Activated CD8-positive, alpha-beta memory T cell treated with anti-CD3 and anti-CD28 coated beads, Interleukin-2, amount 10 ng/mL, durations not matched to agents 7 days and 5 days (primary cell): ENCODE results near the gene C12orf42. TPM values are rescaled to one million over a fixed set of nuclear protein-coding genes. Genes with fewer than 3 reads are reported as not detected.

Experiments
- ATAC-seq: fragments of 150-1000 bp; cut with Tn5 transposase; one replicate; pipeline ENCODE4 v1.10.0; 2021; ENCODE audit warnings: moderate library complexity
- CTCF ChIA-PET: fragments of 350-600 bp; sonication (Branson Sonifier 250); formaldehyde crosslinking; loops from one replicate; lab custom pipeline; 2021; ENCODE audit warnings: antibody characterized with exemption; lab: Charles Lee
- DNase-seq: peaks from one replicate; pipeline ENCODE4 v3.0.0-alpha.2; 2020
- H3K27ac Mint-ChIP-seq: one replicate; pipeline ENCODE4 v1.8.0; 2021; ENCODE audit warnings: mild to moderate bottlenecking, mixed read lengths
- H3K27me3 Mint-ChIP-seq: one replicate; pipeline ENCODE4 v1.8.0; 2021; ENCODE audit warnings: mixed read lengths
- H3K36me3 Mint-ChIP-seq: one replicate; pipeline ENCODE4 v1.8.0; 2021; ENCODE audit warnings: mild to moderate bottlenecking, mixed read lengths
- H3K4me1 Mint-ChIP-seq: one replicate; pipeline ENCODE4 v1.8.0; 2021; ENCODE audit warnings: mixed read lengths
- H3K4me3 Mint-ChIP-seq: one replicate; pipeline ENCODE4 v1.8.0; 2021; ENCODE audit warnings: mild to moderate bottlenecking, moderate library complexity, mixed read lengths
- H3K9me3 Mint-ChIP-seq: one replicate; pipeline ENCODE4 v1.8.0; 2022; ENCODE audit warnings: low read depth, mixed read lengths
- total RNA-seq, 2 experiments: library from RNA; stranded (reverse); gene quantifications; one replicate each; pipeline ENCODE4 v1.2.3, GENCODE V29; 2021

C12orf42 gene
- total RNA-seq, 2 experiments from 2014 or later: 0.84 TPM; not detected in 1

DNA sequence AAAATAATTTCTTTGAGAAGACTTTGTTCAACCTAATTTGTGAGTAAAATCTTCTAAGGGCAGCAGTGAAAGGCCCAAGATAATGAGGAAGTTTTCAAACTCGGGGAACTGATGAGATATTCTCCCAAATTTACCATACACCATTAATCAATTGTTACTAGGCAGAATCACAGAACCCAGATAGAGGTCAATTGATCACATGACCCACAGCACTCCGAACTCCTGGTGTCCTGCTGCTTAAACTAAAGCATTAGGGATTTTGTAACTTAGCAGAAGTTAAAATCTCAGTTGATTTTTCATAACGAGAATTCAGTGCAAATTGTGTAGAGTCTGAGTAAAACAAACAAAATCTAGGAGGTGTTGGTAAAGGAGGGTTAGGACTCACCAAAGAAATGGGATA, 207.8 kb downstream of the C12orf42 start:
- Mint-ChIP-seq H3K27ac (no peak overlapping the region), H3K27me3 (no peaks in the 10 kb centered on the region), H3K4me1 (no peaks in the 10 kb centered on the region), H3K4me3 (no peak overlapping the region), H3K9me3 (peaks cover 3% of the 10 kb centered on the region), H3K36me3 (no peaks in the 10 kb centered on the region)
- ATAC-seq: no peak
- DNase-seq: no peak
- CTCF ChIA-PET: no interaction called here

DNA sequence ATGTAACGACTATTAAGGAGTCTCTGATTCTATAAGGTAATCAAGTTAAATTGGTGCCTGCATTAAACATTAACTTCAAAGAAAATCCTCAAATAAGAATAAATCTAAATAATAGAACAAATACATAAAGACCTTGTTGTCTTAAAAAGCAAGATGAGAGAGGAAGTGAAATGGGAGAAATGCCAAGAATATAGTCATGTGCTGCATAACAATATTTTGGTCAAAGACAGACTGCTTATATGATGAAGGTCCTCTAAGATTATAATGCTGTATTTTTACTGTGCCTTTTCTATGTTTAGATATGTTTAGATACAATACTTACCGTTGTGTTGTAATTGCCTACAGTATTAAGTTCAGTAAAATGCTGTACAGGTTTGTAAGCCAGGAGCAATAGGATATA, 213.6 kb downstream of the C12orf42 start:
- Mint-ChIP-seq H3K27me3 (peaks cover 5% of the 10 kb centered on the region), H3K4me3 (no peak overlapping the region), H3K4me1 (peaks cover 21% of the 10 kb centered on the region), H3K36me3 (no peaks in the 10 kb centered on the region), H3K9me3 (no peaks in the 10 kb centered on the region), H3K27ac (no peak overlapping the region)
- ATAC-seq (no peak), DNase-seq (no peak)
- CTCF ChIA-PET: no interaction called here

DNA sequence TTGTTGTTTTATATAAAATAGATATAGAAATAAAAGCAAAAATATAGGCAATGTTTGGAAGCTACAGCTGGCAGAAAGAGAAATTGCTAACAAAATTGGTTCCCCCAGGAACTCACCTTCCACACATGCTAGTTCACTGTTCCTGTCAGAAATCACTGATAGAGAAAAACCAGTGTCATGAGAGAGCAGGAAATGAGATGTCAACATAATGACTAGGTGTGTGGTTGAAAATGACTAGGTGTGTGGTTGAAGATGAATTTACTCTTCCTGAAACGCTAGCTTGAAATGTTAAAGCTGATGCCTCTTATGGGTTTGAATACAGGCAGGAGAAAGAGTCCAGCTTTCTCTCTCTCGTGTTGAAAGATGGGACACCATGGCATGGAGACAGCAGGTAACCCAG, 216.3 kb downstream of the C12orf42 start:
- Mint-ChIP-seq H3K4me1 (peaks cover 21% of the 10 kb centered on the region), H3K27ac (no peak overlapping the region), H3K4me3 (no peak overlapping the region), H3K36me3 (no peaks in the 10 kb centered on the region), H3K27me3 (peaks cover 7% of the 10 kb centered on the region), H3K9me3 (no peaks in the 10 kb centered on the region)
- DNase-seq (no peak), ATAC-seq (peak; percentile 93)
- CTCF ChIA-PET: no interaction called here

DNA sequence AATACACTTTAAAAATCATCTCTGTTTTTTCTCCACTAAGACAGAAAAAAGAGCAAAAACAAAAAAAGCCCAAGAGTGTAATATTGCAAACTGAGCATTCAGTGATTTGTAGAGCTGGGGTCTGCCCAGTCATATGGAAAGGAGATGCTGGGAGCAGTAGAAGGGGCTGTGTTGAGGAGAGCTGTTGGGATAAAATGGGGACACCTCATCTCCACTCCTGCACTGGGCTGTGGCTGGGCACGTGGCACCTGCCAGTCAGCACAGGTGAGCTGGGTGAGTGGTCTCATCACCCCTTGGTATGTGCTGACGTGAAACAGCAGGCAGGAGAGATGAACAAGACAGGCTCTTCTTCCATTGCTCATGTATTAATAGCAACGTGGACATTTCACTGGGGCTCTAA, 217.4 kb downstream of the C12orf42 start:
- no peaks in the 10 kb centered on the region for H3K36me3 Mint-ChIP-seq
- peaks cover 22% of the 10 kb centered on the region for H3K4me1 Mint-ChIP-seq
- ATAC-seq (no peak), DNase-seq (no peak)
- H3K9me3 Mint-ChIP-seq: no peaks in the 10 kb centered on the region
- no peak overlapping the region for H3K4me3 Mint-ChIP-seq
- H3K27ac Mint-ChIP-seq: no peak overlapping the region
- H3K27me3 Mint-ChIP-seq: peaks cover 7% of the 10 kb centered on the region
- CTCF ChIA-PET: no interaction called here

DNA sequence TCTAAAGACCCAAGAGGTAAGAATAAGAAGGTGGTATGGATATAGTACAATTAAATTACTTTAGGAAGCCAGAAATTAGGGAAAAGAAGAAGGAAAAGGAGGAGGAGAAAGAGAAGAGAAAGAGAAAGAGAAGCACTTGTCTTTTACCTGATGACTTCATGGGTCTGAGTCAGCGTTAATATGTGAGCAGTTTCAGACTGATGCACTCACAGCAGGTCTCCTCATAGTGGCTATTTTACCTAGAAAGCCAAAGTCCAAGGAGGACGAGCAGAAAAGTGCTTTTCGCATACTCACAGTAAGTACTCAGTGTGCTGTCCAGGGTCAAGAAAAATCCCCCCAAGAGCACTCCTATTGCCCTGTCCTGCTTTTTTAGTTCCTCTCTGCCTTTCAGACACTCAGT, 222.1 kb downstream of the C12orf42 start:
- Mint-ChIP-seq H3K36me3 (no peaks in the 10 kb centered on the region), H3K27me3 (peaks cover 2% of the 10 kb centered on the region), H3K4me3 (no peak overlapping the region), H3K4me1 (peaks cover 20% of the 10 kb centered on the region), H3K9me3 (no peaks in the 10 kb centered on the region), H3K27ac (no peak overlapping the region)
- DNase-seq (no peak), ATAC-seq (no peak)
- CTCF ChIA-PET: no interaction called here

DNA sequence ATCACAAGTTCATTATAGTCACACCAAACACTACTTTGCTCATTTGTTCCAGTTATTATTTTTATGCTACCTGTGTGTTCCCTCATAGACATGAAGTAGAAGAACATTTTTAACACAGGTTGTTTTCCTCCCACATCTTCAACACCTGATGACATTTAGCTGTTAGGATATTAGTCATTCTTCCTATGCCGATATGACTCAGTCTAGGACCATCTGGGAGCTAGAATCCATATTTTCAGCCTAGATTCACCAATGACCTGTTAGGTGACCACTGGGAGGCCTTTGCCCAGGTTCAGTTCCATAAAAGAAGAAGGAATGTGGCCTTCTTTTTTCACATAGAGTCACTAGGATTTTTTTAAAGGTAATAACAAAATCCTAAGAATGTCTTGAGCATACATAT, 222.8 kb downstream of the C12orf42 start:
- Mint-ChIP-seq H3K4me1 (peaks cover 13% of the 10 kb centered on the region), H3K9me3 (no peaks in the 10 kb centered on the region), H3K4me3 (no peak overlapping the region), H3K36me3 (no peaks in the 10 kb centered on the region), H3K27ac (no peak overlapping the region), H3K27me3 (peaks cover 2% of the 10 kb centered on the region)
- DNase-seq (no peak), ATAC-seq (no peak)
- CTCF ChIA-PET: no interaction called here

DNA sequence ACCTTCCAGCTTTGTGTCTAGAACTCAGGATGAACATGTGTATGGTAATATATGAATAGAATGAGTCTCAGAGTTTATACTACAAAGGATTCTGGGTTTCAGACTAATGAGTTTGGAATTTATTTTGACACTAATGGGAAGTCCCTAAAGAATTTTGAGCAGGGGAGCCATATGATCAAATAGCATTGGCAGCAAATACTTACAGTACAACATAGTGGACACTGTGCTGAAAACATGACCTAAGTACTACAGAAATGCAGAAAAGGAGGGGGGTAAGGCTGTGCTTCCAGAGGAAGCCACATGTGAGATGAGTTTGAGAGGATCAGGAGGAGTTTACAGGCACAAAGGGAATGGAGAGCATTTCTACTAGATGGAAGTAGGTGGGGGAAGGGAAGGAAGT, 225.8 kb downstream of the C12orf42 start:
- no peak overlapping the region for H3K4me3 Mint-ChIP-seq
- no peak overlapping the region for H3K27ac Mint-ChIP-seq
- CTCF ChIA-PET: no interaction called here
- peaks cover 12% of the 10 kb centered on the region for H3K4me1 Mint-ChIP-seq
- H3K36me3 Mint-ChIP-seq: no peaks in the 10 kb centered on the region
- ATAC-seq (no peak), DNase-seq (no peak)
- H3K9me3 Mint-ChIP-seq: no peaks in the 10 kb centered on the region
- H3K27me3 Mint-ChIP-seq: no peaks in the 10 kb centered on the region

DNA sequence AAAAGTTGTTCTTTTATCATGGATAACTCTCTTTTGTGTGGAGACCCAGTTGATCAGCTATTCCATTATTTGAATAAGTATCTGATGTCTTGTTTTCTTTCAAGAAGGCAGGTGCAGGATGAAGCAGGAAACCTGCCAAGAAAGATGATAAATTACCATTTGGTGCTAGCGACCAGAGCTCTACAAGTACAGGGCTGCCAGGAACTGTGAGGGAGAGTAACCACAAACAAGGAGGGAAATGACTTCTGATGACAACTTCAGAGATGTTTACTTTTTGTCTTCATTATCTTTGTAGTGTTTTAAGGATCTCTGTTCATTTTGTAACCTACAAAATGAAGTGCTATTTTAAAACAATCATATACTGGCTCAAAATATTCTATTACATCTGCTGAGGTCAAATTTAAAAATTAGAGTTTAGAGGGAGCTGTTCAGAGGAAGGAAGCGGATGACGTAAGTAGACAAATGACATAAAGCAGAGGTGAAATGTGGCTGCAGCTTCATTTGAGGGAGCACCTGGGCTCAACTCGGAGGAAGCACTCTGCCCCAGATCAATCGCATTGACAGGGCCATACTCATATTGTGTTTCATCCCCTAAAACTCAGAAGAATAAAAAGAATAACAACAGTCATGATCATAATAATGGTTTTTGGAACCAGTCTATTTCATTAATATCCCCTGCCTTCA, 226.8 kb downstream of the C12orf42 start:
- DNase-seq (no peak), ATAC-seq (no peak)
- Mint-ChIP-seq H3K9me3 (no peaks in the 10 kb centered on the region), H3K36me3 (no peaks in the 10 kb centered on the region), H3K4me3 (no peak overlapping the region), H3K27me3 (no peaks in the 10 kb centered on the region), H3K27ac (no peak overlapping the region), H3K4me1 (peaks cover 12% of the 10 kb centered on the region)
- CTCF ChIA-PET: no interaction called here

DNA sequence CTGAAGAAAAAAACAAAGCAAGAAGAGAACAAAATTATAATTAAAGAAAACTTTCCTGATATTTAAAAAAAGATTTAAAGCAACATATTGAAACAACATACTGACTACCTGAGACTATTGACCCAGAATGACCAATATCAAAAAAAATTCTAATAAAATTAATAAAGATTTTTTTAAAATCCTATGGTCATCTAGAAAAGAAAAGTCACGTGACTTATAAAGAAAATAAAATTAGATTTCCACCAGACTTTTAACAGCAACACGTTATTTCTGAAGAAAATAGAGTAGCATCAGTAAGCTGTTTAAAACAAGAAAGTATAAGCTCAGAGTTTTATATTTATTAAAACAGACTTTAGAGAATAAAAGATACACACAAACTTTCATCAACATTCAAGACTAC, 238.0 kb downstream of the C12orf42 start:
- H3K27me3 Mint-ChIP-seq: peaks cover 2% of the 10 kb centered on the region
- no peaks in the 10 kb centered on the region for H3K36me3 Mint-ChIP-seq
- ATAC-seq (no peak), DNase-seq (no peak)
- CTCF ChIA-PET: no interaction called here
- H3K9me3 Mint-ChIP-seq: no peaks in the 10 kb centered on the region
- no peak overlapping the region for H3K27ac Mint-ChIP-seq
- H3K4me3 Mint-ChIP-seq: no peak overlapping the region
- H3K4me1 Mint-ChIP-seq: no peaks in the 10 kb centered on the region

Other genes starting within 250 kb of the C12orf42 start
- gene STAB2, start 91.3 kb upstream of the C12orf42 start, total RNA-seq: not detected